ENCODE results near the gene TBC1D22A. TPM values are rescaled to one million over a fixed set of nuclear protein-coding genes. Genes with fewer than 3 reads are reported as not detected.
A peak's percentile ranks its signal among the peaks of the same experiment; 100 is the strongest.

The TBC1D22A gene
- total and polyA plus RNA-seq, 8 donors: 12.0 to 17.6 (median 15.3) TPM

DNA sequence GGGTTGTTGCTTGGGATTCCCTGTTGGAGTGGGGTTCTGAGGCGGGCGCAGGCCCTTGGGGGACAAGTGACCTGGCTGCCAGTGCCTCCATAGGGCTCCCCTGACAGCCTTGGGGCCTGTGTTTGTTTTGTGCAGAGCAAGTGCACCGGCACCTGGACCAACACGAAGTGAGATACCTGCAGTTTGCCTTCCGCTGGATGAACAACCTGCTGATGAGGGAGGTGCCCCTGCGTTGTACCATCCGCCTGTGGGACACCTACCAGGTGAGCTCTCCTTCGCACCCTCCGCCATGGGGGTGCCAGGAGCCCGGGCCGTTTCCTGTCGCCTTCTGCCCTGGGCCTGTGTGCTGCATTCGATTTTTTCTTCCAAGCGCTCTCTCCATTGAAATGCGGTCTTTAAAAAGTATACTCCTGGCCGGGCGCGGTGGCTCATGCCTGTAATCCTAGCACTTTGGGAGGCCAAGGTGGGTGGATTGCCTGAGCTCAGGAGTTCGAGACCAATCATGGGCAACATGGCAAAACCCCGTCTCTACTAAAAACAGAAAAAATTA is 274.6 kb downstream of the TBC1D22A start:
- no peaks in the 10 kb centered on the region for H3K27me3 ChIP-seq
- no peaks in the 10 kb centered on the region for H3K36me3 ChIP-seq
- ATAC-seq: no peak
- H3K27ac ChIP-seq: no peak overlapping the region
- intact Hi-C loops (cut with DNase I): no loop called here
- peak in 2 of 6 donors; percentile 26 to 34 for DNase-seq
- TF ChIP-seq, protein P1, sequence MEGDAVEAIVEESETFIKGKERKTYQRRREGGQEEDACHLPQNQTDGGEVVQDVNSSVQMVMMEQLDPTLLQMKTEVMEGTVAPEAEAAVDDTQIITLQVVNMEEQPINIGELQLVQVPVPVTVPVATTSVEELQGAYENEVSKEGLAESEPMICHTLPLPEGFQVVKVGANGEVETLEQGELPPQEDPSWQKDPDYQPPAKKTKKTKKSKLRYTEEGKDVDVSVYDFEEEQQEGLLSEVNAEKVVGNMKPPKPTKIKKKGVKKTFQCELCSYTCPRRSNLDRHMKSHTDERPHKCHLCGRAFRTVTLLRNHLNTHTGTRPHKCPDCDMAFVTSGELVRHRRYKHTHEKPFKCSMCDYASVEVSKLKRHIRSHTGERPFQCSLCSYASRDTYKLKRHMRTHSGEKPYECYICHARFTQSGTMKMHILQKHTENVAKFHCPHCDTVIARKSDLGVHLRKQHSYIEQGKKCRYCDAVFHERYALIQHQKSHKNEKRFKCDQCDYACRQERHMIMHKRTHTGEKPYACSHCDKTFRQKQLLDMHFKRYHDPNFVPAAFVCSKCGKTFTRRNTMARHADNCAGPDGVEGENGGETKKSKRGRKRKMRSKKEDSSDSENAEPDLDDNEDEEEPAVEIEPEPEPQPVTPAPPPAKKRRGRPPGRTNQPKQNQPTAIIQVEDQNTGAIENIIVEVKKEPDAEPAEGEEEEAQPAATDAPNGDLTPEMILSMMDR (IDR thresholded peaks at IDR 0.05): no peak
- H3K9me3 ChIP-seq: no peaks in the 10 kb centered on the region
- 95 to 97% methylated on average over 20 of the region's 20 CpGs for WGBS, 2 donors
- H3K4me1 ChIP-seq: peaks cover 8 to 13% (median 11%) of the 10 kb centered on the region in 3 donors
- no peak overlapping the region for H3K4me3 ChIP-seq
- no peak for FAIRE-seq

DNA sequence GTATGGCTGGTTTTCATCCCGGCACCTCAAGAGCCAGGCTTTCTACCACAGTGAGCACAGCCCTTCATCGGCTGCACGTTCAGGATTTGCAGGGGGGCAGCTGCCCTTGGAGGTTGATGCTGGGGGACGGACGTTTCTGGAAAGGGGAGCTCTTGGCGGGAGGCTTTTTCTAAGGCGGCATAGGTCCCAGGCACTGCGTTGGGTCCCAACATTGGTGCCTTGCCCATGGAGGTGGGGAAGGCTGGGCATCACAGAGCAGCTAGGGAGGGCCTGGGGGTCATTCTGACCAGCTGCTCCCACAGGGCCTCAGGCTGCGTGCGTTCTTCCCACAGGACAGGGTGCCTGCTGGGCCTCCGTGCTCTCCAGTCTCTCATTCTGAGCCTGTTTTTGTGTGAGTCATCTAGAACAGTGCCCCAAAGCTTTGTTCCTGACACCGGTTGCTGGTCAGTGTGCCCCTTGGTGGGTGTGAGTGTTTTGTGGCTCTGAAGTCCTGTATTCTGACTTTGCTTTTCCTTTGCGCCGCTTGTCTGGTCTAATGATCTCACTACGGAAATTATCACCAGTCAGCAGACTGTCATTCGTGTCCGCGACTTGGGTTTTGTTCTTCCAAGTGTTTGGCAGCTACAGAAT is 275.9 kb downstream of the TBC1D22A start:
- Histone ChIP-seq H3K27ac (no peak overlapping the region), H3K4me3 (no peak overlapping the region), H3K36me3 (no peaks in the 10 kb centered on the region), H3K27me3 (no peaks in the 10 kb centered on the region), H3K4me1 (peaks cover 0 to 3% (median under 1%) of the 10 kb centered on the region in 3 donors), H3K9me3 (no peaks in the 10 kb centered on the region)
- WGBS, 2 donors: 94 to 95% methylated on average over 18 of the region's 18 CpGs
- TF ChIP-seq, protein P1 (IDR thresholded peaks at IDR 0.05): no peak
- ATAC-seq (no peak), DNase-seq (peak in 2 of 6 donors; percentile 29), FAIRE-seq (no peak)
- intact Hi-C loops (cut with DNase I): no loop called here

DNA sequence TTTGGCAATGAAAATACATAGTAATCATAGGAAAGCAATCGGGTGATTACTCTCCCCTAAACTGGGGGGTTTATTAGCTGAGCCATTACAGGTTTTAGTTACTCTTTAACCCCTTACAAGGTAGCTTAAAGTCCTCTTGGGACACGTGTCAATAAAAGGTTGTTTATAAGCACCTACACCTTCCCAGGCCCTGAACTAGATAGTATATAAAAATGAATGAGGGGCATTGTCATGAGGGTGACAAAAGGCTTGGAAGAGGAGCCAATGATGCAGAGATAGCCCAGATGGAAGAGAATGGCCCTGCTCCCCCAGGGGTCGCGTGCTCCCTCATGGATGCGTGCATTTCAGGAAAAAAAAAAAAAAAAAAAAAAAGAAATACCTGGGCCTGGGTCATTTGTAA is 276.9 kb downstream of the TBC1D22A start:
- 87 to 91% methylated on average over 5 of the region's 5 CpGs for WGBS, 2 donors
- FAIRE-seq: no peak

DNA sequence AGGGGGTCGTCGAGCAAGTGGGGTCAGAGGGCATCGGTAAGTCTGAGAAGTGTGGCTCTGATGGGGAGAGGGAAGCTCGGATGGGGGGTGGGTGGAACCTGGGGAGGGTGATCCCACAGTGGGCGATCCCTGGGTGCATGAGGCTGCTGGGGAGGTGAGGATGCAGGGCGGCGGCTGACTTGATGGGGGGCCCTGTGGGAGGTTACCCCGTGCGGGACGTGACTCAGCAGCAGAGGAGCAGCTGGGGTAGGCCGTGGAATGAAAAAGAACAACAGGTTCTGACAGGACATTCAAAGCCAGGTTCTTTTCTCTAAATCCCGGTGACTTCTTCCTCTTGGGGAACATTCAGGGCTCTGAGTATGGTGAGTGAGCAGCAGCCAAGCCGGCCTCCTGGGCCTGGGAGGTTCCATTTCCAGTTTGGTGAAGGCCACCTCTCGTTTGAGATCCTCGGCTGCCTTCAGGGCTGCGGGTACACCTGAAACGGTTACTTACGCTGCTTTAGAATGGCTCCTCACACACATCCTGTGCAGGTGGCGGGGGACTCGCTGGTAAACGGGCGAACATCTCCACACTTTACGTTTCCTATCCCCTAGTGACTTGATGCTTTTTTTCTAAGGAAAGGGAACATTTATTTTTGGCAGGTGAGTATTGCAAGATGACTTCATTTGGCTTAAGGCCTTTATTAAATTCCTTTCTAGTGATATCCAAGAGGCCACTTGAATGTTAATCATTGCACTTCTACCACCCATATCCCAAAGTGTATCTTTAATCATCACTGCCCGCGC is 278.2 kb downstream of the TBC1D22A start:
- Histone ChIP-seq H3K4me1 (peaks cover 0 to 6% (median 0%) of the 10 kb centered on the region in 3 donors), H3K36me3 (no peaks in the 10 kb centered on the region)

More for the DNA sequence above, 276.9 kb downstream of the TBC1D22A start:
- no peaks in the 10 kb centered on the region for H3K9me3 ChIP-seq
- no peak overlapping the region for H3K4me3 ChIP-seq
- intact Hi-C loops (cut with DNase I): no loop called here
- no peak overlapping the region for H3K27ac ChIP-seq
- peaks cover 0 to 6% (median 0%) of the 10 kb centered on the region in 3 donors for H3K4me1 ChIP-seq
- H3K36me3 ChIP-seq: no peaks in the 10 kb centered on the region
- ATAC-seq (no peak), DNase-seq (no peak)
- no peaks in the 10 kb centered on the region for H3K27me3 ChIP-seq
- TF ChIP-seq, protein P1 (IDR thresholded peaks at IDR 0.05): no peak

More for the DNA sequence above, 278.2 kb downstream of the TBC1D22A start:
- H3K27ac ChIP-seq: no peak overlapping the region
- 88 to 93% methylated on average over 25 of the region's 25 CpGs for WGBS, 2 donors
- H3K9me3 ChIP-seq: no peaks in the 10 kb centered on the region
- intact Hi-C loops (cut with DNase I): no loop called here
- TF ChIP-seq, protein P1 (IDR thresholded peaks at IDR 0.05): no peak
- H3K4me3 ChIP-seq: no peak overlapping the region
- FAIRE-seq (no peak), ATAC-seq (no peak), DNase-seq (peak in 2 of 6 donors; percentile 36 to 47)
- no peaks in the 10 kb centered on the region for H3K27me3 ChIP-seq
